ENCODE measurements around the gene POMT2.
"Not testable (repeated sequence)": the region's sequence is repeated elsewhere in the genome, so short reads cannot be mapped to it uniquely, and the experiment has no call there.

The POMT2 gene

DNA sequence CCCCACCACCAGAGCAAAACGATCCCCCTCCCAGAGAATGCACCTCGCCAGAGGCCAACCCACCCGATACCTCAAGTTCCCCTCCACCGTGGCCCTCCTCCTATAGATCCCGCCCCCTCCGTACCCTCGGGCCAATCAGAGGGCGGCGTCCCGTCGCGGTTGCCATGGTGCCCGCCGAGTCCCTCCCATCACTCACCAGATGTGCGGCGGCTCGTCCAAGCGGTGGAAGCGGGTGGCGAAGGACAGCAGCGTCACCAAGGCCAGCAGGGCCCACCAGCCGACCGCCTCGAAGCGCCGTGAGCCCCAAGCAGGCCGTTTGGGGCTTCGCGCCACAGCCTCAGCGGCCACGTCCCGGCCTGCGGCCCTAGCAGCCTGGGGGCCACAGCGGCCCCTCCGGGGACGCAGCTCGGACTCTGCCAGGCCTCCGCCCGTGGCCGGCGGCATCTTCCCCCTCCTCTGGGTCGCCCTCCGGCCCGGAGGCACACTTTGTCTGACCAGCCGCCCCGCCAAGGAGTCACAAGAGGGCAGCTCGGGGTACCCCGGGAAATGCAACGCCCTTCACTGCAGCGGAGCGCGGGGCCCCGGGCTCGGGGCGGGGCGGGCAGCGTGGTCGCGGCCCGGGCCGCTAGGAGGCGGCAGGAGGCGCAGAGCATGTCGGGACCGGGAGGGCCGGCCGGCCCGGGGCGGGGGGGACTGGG is at the start of gene POMT2:
TSS of gene POMT2 (minus strand) at position 646 of the 698 bp plus-strand sequence. CDS start at position 444, 202 bp downstream.
- peak; percentile 71 for DNase-seq (ENCODE audit: low spot score)

DNA sequence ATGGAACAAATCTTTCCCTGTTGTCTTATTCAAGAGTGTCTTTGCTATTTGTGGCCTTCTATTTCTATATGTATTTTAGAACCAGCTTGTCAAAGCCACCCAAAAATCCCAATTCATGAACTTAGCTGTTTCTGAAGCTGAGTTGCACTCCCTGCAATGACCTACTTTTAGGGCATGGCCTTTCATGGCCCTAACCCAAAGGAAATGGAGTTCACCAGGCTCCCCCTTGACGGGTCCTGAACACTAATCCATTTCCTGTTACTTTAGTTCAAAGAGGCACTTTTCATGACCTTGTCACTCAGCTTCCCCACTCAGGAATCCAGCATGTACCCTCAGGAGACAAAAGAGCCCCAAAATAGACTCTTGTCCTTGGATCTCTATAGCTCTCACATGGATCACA is 48.6 kb upstream of the POMT2 start:
- DNase-seq (ENCODE audit: low spot score) = no peak

DNA sequence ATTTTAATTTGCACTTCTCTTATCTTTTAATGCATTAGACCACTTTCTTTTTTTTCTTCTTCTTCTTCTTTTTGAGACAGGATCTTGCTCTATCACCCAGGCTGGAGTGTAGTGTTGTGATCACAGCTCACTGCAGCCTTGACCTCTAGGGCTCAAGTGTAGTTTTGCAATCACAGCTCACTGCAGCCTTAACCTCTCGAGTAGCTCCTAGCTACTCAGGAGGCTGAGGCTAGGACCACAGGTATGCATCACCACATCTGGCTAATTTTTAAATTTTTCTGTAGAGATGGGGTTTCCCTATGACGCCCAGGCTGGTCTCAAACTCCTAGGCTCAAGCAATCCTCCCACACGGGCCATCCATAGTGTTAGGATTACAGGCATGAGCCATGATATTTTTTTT is 43.5 kb upstream of the POMT2 start:
- DNase-seq (ENCODE audit: low spot score) = no peak

DNA sequence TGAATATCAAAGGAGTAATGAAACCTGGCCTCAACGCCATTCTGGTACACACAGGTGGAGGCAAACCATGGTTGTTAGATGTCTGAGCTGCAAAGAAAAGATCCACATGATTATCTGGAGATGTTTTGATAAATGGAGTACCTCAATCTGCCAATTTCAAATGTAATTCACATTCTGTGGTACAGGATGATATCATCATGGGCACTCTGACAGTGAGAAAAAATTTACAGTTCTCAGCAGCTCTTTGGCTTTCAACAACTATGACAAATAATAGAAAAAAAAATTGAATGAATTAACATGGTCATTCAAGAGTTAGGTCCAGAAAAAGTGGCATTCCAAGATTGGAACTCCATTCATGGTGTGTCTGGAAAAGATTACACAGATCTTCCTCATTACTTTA is 38.9 kb upstream of the POMT2 start:
- no peak for DNase-seq (ENCODE audit: low spot score)

DNA sequence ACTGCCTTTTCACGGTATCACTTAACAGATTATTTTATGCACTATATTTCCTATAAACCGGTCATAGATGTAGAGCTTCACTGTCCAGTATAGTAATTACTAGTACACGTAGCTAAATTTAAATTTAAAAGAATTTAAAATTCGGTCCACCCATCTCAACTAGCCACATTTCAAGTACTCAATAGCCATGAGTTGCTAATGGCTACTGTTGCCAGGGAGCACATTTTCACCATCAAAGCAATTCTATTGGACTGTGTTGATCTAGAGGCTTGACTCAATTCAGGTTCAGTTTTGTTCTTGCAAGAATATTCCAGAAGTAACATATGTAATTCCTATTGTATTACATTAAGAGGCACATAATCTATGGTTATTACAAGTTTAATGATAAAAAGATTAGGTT is 36.2 kb upstream of the POMT2 start:
- DNase-seq (ENCODE audit: low spot score) = no peak

GRCh38 chr14:77355811-77356210 is 35.1 kb upstream of the POMT2 start:
- peak; percentile 80 for DNase-seq (ENCODE audit: low spot score)

DNA sequence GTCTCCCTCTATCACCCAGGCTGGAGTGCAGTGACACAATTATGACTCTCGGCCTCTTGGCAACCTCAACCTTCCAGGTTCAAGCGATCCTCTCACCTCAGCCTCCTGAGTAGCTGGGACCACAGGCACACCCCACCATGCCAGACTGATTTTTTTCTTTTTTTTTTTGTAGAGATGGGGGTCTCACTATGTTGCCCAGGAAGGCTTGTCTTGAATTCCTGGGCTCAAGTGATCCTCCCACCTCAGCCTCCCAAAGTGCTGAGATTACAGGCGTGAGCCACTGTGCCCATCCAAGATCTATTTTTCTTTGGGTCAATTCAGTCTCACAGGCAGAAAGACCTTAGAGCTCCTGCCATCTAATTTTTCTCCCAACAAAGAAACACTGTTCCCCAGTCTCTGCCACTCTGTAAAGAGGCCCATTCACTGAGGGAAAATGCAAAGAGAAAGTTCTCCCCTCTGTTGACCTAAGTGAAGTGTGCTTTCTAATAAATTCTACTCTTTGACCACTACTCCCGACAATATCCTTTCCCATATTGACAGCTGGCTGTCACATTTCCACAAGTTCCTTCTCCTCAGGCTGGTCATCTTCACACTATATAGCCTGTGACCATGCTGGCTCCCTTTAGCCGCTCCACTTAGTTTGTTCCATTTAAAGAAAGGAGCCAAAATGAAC is 32.9 kb upstream of the POMT2 start:
- peak; percentile 75 for DNase-seq (ENCODE audit: low spot score)

DNA sequence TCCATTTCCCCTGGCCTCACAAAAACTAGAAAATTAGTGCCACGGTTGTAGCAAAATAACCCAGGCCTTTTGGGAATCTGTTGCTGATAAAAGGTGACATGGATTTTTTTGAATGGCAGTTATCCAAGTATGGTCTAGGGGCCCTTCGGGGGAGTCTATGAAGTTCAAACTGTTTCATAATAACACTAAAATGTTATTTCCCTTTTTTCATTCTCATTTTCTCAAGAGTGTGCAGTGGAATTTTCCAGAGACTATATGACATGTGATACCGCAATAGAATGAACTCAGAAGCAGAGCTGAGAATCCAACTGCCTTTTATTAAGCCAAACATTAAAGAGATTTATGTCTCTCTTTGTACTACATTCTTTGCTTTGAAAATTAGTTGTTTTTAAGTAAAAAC is 27.1 kb upstream of the POMT2 start:
- DNase-seq (ENCODE audit: low spot score) = no peak

DNA sequence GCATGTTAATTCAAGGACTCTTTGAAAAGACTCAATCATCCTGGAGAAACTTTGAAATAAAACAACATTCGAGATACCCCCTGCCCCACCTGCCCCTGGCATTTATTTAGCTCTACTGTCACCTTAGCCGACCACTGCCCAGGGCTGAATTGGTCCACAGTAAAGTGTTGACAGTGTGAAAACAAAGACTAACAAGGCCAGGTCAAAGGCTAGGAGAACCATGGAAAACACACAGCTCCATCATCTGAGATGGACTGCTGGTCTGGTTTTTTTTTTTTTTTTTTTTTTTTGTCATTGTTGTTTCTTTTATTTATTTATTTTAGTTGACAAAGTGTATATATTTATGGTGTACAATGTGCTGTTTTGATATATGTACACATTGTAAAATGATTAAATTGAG is 25.8 kb upstream of the POMT2 start:
- DNase-seq (ENCODE audit: low spot score) = no peak

DNA sequence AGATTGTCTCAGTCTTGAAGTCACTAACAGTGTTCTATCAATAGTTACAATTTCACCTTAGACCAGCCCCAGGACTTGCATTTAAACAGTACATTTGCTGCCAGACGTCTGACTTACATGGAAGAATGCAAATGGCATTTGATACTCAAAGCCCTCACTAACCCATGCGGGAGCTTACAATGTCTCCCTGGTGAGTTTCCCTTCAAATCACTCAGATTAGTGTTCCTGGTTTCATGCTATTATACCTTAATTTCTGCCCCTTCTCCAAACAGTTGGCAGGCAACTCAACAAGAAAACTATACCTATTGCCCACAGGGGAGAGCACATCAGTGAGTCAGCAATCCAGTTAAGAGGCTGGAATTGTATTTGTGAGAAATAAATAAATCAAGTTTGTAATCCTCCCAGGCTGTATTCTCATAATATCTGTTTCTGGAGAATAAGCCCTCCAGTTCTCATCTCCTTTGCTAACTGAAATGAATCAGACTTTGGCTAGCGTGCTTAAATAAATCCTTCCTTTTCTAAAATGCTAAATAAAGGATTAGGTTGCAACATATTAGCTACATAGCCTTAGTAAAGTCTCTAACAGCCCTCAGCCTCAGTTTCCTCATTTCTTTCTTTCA is 23.8 kb upstream of the POMT2 start:
- no peak for DNase-seq (ENCODE audit: low spot score)

DNA sequence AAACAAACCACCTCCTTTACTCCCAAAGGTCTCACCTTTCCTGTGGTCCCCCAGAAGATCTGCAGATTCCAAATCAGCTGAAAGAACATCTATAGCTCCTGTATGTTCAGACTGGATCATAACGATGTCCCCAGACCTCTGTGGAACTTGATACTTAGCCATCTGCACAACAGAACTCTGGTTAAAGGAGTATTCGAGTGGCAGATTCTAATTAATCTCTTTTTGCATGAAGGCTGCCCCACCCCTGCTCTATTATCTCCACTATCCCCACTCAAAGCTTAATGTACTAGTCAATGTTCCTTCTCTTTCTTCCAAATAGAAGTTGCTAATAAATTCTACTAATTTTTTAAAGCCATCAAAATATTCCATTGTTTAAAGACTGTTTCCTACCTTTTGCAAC is 23.0 kb upstream of the POMT2 start:
- no peak for DNase-seq (ENCODE audit: low spot score)

DNA sequence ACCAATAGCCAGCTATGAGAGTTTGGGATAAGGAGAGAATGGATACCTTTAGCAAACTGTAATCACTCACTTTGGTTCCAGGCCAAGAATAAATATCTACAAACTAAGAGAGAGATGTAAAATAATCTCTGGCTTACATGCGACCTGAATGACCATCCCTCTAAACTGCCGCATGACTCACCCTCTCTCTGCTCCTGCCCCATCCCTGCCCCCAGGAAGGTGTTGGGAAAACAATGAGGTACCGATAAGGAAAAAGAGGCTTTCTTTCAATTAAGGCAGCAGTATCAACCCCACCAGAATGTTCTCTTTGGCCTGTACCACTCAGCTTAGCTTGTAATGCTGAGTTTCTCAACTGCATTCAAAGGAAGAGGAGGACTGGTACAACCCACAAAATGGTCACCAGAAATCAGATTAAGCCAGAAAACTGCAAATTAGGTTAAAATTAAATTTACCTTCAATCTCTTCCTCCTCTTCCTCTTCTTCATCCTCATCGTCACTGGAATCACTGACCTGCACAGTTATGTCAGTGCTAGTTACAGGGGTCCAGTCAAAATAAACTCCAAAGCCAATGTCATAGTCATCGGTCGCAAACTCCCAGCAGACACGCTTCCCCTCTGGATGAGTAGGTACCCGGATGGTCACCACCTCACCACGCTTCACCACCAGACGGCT is 22.2 kb upstream of the POMT2 start:
- no peak for DNase-seq (ENCODE audit: low spot score)

GRCh38 chr14:77340389-77340788 is 19.7 kb upstream of the POMT2 start:
- DNase-seq (ENCODE audit: low spot score) = no peak

- no peak for DNase-seq (ENCODE audit: low spot score)
These were observed 18.7 kb upstream of the POMT2 start for GRCh38 chr14:77339407-77339806.

- DNase-seq (ENCODE audit: low spot score) = no peak
These were observed 17.6 kb upstream of the POMT2 start for GRCh38 chr14:77338302-77338701.

- no peak for DNase-seq (ENCODE audit: low spot score)
These were observed 17.2 kb upstream of the POMT2 start for GRCh38 chr14:77337880-77338279.

DNA sequence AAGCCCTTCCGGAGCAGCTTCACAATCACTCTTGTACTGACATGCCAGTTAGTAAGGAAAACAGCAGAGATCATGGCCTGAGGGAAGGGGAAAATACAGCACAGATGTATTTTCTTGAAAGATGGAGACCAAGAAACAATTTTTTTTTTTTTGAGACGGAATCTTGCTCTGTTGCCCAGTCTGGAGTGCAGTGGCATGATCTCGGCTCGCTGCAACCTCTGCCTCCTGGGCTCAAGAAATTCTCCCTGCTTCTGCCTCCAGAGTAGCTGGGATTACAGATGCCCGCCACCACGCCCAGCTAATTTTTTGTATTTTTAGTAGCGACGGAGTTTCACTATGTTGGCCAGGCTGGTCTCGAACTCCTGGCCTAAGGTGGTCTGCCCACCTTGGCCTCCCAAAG is 16.6 kb upstream of the POMT2 start:
- DNase-seq (ENCODE audit: low spot score) = not testable (repeated sequence)

DNA sequence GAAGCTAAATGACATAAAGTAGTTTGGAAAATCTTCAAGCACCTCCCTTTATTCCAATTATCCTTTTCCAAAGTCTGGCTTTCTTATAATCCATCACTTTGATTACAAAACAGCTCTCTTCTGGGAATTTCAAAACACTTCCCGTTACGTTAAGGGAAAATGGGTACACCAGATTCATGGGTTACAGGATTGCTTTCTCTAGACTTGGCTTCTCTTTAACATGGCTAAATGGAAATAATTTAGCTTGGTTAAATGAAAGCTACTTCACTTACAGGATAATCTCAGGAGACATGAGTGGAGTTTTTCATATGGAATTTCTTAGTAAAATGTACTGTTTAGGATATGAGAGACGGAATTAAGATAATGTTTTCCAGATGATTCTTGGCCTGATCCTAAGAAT is 14.9 kb upstream of the POMT2 start:
- DNase-seq (ENCODE audit: low spot score) = no peak

GRCh38 chr14:77329872-77330271 is 9.2 kb upstream of the POMT2 start:
- DNase-seq (ENCODE audit: low spot score) = no peak

- no peak for DNase-seq (ENCODE audit: low spot score)
These were observed 6.4 kb upstream of the POMT2 start for GRCh38 chr14:77327111-77327510.

DNA sequence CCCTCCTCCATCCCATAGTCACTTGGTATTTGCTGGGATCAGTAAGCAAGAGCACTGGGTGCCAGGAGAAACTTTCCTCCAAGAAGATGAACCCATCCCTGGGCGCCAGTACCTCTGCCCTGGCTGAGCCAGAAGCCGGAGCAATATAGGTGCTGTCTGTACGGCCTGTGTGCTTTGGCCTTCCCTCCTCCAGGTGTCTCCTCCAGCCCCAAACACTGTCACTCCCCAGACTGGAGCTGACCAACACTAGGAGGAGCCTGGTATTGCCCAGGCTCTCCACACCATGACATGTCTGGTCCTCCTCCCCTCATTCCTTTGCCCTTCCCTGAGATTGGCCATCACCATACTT is 5.0 kb upstream of the POMT2 start:
- DNase-seq (ENCODE audit: low spot score) = no peak

GRCh38 chr14:77324816-77325745 is 4.4 kb upstream of the POMT2 start:
- no peak for DNase-seq (ENCODE audit: low spot score)

All from COLO829 (cell line).